HFF-Myc (cell line): Measurements from ENCODE around the gene CORO2A.
"Not testable (repeated sequence)": the region's sequence is repeated elsewhere in the genome, so short reads cannot be mapped to it uniquely, and the experiment has no call there.

Source experiments
- DNase-seq: peaks from one replicate; pipeline ENCODE4 v3.0.0-alpha.2; 2011; ENCODE audit warnings: low read depth; ENCODE audit errors: extremely low read depth
- H3K4me3 ChIP-seq: replicated peaks from 2 replicates; pipeline ENCODE4 v1.5.1; 2011; ENCODE audit warnings: low read depth, mild to moderate bottlenecking, control low read depth, low read length
- TF ChIP-seq, protein P1 (sequence below): IDR thresholded peaks from 2 replicates; pipeline ENCODE4 v1.5.1; 2012; ENCODE audit warnings: mild to moderate bottlenecking, low read depth, low read length, control low read depth; ENCODE audit errors: missing control alignments

Gene CORO2A

DNA sequence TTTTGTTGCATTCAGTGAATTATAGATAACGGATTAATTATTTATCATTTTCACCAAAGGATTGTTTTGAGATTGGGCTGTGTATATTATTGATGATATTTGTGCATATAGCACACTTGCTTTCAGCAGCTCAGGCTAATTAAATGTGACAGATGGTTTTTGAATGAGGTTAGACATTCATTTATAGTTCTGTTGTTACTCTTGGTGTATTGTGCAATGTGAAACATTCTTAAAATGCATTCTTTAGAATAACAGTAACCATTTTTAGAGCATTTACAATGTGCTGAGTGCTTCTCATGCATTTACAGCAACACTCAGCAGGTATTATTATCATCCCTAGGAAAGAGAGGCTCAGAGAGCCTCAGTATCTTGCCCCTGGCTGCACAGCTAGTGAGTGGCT is 112.1 kb downstream of the CORO2A start:
- no peak for DNase-seq
- H3K4me3 ChIP-seq = no peak overlapping the region
- TF ChIP-seq, protein P1, sequence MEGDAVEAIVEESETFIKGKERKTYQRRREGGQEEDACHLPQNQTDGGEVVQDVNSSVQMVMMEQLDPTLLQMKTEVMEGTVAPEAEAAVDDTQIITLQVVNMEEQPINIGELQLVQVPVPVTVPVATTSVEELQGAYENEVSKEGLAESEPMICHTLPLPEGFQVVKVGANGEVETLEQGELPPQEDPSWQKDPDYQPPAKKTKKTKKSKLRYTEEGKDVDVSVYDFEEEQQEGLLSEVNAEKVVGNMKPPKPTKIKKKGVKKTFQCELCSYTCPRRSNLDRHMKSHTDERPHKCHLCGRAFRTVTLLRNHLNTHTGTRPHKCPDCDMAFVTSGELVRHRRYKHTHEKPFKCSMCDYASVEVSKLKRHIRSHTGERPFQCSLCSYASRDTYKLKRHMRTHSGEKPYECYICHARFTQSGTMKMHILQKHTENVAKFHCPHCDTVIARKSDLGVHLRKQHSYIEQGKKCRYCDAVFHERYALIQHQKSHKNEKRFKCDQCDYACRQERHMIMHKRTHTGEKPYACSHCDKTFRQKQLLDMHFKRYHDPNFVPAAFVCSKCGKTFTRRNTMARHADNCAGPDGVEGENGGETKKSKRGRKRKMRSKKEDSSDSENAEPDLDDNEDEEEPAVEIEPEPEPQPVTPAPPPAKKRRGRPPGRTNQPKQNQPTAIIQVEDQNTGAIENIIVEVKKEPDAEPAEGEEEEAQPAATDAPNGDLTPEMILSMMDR = no peak

DNA sequence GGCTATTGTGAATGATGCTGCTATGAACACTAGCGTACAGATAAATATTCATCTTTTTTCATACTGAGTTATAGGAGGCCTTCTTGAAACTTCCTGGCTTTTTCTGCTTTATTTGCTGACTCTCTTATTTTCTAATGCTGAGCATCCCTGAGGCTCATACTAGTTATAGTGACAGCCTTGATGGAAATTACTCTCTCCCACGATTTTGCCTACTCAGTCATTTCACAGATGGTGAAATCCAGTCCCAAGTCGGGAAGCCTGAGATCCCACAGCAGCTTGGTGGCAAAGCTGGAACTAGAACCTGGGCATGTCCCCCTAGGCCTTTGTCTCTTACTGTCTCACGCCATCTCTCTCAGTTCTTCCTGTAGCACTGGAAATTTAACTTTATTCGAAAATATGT is 113.5 kb downstream of the CORO2A start:
- no peak overlapping the region for H3K4me3 ChIP-seq
- TF ChIP-seq, protein P1 = no peak
- no peak for DNase-seq

DNA sequence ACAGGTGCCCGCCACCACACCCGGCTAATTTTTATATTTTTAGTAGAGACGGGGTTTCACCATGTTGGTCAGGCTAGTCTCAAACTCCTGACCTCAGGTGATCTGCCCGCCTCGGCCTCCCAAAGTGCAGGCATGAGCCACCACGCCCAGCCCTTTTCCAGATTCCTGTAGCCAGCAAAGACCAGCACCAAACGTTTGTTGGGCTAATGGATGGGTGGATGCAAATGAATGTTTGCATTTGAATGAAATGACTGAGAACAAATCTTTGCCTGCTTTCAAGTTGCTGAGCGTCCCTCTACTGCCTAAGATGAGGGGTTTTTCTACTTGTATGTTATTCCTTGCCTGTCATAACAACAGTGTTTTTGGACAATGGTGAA is 115.9 kb downstream of the CORO2A start:
- H3K4me3 ChIP-seq, DNase-seq: not testable (repeated sequence)

DNA sequence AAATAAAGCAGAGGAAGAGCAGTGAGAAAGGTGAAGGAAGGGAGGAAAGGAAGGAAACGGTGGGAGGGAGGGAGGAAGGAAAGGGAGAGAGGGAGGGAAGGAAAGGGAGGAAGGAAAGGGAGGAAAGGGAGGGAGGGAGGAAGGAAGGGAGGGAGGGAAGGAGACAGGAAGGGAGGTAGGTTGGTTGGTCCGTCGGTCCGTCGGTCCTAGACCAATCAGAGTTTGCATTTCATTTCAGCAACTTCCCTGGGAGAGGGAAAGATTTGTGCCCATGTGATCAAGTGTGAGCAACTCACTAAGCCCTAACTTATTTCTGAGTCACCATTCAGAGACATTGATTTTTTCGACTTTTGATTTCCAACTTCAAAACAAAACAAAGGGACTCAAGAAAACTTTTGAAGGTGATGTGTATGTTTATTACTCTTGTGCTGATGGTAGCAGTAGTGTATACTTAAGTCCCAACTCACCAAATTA is 117.1 kb downstream of the CORO2A start:
- DNase-seq = no peak
- TF ChIP-seq, protein P1 = no peak
- H3K4me3 ChIP-seq = no peak overlapping the region

DNA sequence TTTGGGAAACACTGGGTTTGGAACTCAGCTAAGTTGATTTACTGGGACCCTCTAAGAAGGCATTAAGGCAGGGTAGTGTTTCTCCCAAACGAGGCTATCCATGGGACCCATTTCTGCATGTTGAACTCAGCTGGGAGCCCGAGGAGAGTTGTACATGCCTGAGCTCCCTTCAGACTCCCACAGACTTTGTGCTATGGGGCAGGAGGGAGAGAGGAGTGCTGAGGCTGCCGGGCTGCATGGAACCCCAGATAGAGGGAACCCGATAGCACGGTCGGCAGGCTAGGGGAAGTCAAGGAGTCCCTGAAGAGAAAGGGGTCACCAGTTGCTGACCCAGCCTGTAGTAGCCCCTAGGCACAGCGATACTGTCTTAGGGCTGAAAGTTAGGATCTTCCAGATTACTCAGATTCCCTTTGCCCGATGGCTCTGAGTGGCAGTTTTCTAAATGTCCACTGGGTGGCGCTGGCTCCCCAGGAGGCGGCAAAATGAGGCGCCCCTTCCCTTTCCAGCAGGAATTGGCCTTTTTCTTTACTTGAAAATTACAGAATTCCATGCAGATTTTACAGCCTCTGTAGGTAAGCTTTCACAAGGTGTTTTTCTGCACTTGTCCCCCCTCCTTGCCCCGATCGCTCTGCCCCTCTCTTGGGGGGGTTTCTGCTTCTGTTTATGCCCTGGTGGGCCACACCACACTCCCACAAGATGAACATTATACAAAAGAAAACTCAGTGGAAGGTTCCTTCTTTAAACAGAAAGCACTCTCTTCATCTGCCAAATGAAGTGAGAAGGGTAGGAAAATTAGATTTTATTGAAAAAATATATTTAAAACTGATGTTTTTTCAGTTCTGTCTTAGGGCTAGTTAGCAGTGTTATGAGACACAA is 118.1 kb downstream of the CORO2A start:
- no peak for DNase-seq
- TF ChIP-seq, protein P1 = peak; percentile 97
- no peak overlapping the region for H3K4me3 ChIP-seq

DNA sequence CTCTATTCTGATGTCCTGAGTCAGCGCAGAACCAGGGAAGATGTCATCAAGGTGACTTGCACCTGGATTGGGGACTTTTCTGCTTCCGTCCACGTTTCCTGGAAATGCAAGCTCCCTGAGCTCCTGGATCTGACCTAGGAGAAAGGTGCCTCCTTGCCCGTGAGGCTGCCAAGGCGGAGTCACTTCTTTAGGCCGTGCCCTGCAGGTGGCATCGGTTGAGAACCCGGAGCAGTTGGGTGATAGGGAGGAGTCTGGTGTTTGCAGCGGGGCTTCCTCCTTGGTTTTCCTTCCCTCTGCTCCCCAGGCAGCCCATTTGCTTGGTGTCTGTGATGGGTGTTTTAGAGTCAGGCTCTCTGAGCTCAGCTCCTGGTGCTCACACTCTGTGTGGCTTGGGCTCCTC is 120.7 kb downstream of the CORO2A start:
- TF ChIP-seq, protein P1 = no peak
- H3K4me3 ChIP-seq = no peak overlapping the region
- no peak for DNase-seq
